Ammon's horn (tissue), 1 donor: Measurements from ENCODE around the gene RTN1.
A peak's percentile ranks its signal among the peaks of the same experiment; 100 is the strongest.
"Not testable (repeated sequence)": the region's sequence is repeated elsewhere in the genome, so short reads cannot be mapped to it uniquely, and the experiment has no call there.

Experiments used
- DNase-seq: peaks from one replicate; pipeline ENCODE4 v3.0.0-alpha.2; 2016; ENCODE audit warnings: low spot score

Gene RTN1

DNA sequence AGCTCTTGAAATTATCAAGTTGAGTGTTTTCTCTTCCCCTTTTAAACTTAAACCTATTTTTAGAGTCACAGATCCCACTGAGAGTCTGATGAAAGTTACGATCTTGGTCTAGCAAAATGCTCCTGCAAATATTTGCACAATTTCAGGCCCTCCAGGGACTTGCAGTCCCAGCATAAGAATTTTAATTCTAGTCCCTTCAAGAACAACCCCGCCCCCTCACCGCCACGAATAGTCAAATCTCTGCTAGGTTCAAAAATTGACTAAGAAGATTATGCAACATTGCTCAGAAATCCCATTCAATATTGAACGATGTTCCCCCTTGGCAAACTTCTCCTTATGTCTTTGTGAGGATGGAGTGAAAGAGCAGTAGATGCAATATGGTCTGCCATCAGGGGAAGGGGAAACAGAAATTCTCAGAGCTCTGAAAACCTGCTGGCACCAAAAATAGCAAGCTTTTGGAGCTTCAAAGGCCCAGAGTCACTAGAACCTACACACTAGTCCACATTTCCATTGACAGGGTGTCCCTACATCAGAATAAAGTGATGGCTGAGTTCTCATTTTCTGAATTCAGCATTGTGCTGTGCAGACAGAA lies 166.4 kb downstream of the RTN1 start:
- peak; percentile 18 for DNase-seq

DNA sequence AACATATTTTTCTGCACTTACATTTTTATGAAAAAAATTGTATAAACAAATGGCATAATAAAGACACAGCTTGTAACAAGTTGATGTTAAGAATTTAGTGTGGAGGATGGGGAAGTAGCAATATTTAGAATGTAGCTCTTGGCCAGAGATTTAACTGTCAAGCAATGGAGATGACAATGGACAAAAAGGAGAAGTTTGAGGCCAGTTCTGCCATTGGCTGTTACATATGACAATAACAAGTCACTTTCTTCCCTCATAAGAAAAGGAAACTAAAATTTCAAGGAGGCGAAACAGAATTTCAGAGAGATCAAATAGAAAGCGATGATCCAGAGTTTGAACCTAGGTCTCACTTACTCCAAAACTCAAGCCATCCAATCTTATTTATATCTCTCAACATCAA lies 171.1 kb downstream of the RTN1 start:
- DNase-seq, result peak; percentile 32

DNA sequence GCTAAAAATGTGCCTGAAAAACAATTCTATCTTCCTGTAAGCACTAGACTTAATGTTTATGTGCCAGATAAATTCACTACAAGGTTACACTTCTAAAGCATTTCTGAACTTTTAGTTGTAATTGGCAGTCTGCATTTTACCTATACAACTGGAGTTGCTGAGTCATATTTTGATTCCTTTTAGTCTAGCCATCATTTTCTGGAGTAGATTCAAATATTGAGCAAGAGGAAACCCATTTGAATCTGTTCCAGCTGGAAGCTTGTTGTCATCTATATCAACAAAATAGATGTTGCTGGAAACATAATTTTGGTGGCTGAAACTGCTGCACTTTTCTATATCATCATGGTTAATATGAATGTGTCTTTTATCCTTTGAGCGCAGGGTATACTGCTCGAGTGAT lies 171.8 kb downstream of the RTN1 start:
- no peak for DNase-seq

DNA sequence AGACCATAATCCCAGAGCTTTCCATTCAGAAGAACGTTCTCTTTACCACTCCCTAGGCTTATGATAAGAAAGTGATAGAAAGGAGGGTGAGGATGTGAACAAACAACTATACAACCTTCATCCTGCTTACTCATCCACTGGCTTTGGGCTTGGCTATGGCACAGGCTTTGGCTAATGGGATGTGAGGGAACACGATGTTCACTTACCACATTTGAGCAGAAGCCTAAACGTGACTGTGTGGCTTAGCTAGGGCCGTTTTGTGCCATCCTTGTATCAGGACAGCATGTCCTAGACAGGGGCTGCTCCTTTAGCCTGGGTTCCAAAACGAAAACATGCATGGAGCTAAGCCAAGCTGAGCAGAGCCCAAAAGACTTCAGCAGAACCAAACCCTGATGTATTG lies 175.4 kb downstream of the RTN1 start:
- DNase-seq, result peak; percentile 7

DNA sequence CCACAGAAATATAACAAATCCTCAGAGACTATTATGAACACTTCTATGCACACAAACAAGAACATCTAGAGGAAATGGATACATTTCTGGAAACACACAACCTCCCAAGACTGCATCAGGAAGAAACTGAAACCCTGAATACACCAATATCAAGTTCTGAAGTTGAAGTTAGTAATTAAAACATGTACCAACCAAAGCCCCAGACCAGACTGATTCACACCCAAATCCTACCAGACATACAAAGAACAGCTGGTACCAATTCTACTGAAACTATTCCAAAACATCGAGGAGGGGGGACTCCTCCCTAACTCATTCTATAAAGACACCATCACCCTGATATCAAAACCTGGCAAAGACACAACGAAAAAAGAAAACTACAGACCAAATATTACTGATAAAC lies 179.3 kb downstream of the RTN1 start:
- no peak for DNase-seq

DNA sequence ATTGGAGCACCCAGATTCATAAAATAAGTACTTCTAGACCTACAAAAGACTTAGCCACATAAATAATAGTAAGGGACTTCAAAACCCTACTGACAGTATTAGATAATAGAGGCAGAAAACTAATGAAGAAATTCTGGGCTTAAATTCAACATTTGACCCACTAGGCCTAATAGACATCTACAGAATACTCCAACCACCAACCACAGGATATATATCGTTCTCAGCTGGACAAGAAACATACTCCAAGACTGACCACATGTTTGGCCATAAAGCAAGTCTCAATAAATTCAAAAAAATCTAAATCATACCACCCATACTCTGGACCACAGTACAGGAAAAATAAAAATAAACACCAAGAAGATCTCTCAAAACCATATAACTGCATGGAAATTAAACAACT lies 180.2 kb downstream of the RTN1 start:
- no peak for DNase-seq

DNA sequence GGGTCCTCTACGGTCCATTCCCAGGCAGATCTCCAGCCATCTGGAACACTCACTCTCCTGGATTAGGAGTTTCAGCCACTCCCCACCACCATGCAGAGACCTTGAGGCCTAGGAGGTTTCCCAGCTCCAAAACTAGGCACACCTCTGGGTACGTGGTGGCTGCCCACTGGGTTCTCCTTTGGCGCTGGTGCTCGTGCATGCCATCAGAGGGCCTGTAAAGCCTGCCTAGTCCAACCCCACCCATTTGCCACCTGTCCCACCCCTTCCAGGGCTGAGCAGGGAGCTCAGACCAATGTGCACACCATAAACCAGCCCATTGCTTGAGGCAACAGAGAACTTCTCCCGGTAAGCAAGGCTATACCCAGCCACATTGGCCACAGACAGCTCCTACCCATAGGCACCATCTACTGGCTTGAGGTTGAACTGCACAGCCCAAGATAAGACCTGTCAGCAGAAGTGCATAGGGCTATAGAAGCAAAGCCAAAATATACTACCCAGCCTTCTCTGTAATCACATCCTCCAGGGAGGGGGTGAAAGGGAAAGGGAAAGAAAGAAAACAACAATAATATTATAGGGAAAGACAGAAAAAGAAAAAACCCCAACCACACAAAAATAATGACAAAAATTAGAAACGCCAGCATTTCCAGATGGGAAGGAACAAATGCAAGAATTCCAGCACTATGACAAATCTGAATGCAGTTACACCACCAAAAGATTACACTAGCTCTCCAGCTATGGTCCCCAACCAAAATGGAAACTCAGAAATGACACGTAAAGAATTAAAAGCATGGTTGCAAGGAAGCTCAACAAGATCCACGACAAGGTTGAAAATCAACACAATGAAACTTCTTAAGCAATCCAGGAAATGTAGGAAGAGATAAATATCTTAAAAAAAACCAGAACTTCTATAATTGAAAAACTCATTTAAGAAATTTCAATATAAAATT lies 182.1 kb downstream of the RTN1 start:
- peak; percentile 61 for DNase-seq

DNA sequence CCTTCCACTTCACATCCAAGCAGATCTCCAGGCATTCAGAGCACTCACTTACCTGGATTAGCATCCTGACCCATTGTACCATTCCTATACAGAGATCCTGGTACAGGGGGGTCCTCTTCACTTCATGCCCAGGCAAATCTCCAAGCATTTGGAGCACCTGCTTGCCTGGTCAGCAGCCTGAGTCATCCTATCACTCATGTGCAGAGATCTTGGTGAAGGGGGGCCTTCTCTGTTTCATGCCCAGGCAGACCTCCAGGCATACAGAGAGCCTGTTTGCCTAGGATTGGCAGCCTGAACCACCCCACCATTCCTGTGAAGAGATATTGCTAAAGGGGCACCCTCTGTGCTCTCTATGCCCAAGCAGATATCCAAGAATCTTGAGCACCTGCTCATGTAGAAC lies 182.9 kb downstream of the RTN1 start:
- DNase-seq, result no peak

DNA sequence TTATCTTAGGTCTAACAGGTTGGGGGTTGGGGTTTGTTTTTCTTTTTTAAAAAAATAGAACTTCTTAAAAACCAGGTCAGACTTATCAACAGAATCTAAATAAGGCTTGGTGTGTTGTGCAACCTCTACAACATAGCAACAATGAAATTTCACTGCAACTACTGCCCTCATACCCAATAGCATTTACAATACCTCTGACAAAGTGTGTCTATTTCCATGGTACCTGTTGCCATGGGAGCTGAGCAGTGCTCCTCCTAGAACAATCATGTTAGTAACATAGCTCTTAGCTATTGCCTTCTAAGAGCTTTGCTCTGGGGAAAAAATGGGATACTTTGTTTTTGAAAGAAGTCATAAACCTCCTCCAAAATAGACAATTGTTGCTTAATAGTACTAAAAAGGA lies 190.7 kb downstream of the RTN1 start:
- peak; percentile 78 for DNase-seq

DNA sequence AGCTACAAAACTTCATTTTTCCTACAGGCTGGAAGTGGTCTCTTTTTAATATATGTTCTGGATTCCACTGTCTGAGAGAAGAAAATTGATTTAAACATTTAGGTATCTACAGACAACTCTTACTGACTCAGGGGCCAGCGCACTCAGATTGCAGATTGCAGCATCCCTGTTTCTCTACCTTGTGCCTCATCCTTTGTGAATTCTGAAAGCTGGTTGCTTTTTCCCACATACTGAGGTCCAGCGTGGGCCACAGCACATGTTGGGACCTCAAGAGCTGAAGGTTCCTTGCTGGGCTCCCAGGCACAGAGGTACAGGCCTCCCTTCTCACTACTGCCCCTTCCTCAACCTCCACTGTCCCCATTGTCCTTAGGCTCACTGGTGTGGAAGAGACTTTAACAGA lies 192.2 kb downstream of the RTN1 start:
- no peak for DNase-seq

DNA sequence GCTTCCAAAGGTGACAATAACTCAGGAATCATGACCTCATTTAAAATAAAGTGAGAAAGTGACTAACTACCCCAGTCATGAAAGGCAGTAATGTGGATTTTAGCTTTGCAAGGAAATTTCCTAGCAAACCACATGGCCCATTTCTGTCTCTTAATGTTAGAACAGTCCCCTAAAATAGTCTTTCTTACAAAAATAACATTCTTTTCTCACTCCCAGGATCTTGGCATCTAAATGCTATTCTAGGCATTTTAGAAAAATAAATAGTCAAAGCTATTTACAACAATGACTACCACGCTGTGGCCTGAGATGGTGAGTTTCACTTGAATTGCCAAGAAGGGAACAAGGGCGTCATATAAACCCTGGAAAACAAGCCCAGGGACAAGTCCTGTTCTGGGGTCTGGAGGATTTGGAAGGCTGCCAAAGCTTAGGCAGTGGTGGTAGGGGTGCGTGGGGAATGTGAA lies 192.8 kb downstream of the RTN1 start:
- DNase-seq, result peak; percentile 33

DNA sequence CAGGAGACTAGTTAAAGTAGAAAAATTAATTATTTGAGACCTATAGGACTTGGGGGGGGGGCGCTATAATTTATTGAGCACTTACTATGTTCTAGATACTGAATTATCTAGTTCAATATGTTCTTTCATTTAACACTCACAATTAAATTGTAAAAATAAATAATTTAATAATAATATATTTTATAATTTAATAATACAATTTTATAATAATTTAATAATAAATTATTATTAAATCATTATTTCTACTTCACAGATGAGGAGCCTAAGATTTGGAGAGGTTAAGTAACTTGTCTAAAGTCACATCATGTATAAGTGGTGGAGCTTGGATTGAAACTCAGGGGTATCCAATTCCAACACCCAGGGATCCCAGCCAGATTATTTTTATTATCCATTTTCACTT lies 195.2 kb downstream of the RTN1 start:
- no peak for DNase-seq

DNA sequence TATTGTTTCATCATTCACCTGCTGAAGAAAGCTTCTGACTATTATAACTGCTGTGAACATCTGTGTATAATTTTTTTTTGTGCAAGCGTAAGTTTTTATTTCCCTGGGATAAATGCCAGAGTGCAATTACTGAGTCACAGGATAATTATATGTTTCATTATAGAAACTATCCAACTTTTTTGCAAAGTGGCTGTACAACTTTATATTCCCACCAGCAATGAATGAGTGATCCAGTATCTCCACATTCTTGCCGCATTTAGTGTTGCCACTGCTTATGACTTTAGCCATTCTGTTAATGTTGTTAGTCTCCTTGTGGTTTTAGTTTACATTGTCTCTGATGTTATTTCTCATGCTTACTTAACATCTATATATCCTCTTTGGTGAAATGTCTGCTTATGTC lies 205.8 kb downstream of the RTN1 start:
- DNase-seq, result no peak

DNA sequence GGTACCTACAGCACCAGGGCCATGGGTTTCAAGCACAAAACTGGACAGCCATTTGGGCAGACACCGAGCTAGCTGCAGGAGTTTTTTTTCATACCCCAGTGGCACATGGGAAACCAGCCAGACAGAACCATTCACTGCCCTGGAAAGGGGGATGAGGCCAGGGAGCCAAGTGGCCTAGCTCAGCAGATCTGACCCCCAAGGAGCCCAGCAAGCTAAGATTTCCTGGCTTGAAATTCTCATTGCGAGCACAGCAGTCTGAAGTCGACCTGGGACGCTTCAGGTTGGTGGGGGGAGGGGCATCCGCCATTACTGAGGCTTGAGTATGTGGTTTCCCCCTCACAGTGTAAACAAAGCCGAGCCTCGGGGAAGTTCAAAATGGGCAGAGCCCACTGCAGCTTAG lies 212.8 kb downstream of the RTN1 start:
- no peak for DNase-seq

DNA sequence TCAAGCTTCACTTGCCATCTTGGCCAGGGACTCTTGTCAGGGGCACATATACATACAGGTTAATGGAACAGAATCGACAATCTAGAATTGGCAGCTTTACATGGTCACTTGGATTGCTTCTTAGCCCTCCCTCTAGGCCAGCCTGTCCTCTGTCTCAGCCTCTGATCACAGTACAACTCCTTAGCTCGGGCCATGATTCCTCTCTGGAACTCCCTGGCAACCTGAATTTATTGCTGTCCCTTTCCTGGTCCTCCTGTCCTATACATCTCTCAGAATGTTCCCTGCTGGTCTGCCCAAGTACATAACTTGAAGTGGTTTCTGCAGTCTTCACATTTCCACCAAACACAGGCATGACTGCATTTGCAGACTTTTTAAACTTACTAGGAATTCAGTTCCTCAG lies 214.1 kb downstream of the RTN1 start:
- no peak for DNase-seq

DNA sequence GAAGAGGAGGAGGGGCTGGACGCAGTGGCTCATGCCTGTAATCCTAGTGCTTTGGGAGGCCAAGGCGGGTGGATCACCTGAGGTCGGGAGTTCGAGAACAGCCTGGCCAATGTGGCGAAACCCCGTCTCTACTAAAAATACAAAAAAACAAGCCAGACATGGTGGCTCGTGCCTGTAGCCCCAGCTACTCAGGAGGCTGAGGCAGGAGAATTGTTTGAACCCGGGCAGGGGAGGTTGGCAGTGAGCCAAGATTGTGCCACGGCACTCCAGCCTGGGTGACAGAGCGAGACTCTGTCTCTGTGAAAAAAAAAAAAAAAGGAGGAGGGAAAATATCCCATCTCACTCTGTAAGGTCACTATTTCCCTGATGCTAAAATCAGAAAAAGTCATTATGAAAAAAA lies 216.4 kb downstream of the RTN1 start:
- not testable (repeated sequence) for DNase-seq

DNA sequence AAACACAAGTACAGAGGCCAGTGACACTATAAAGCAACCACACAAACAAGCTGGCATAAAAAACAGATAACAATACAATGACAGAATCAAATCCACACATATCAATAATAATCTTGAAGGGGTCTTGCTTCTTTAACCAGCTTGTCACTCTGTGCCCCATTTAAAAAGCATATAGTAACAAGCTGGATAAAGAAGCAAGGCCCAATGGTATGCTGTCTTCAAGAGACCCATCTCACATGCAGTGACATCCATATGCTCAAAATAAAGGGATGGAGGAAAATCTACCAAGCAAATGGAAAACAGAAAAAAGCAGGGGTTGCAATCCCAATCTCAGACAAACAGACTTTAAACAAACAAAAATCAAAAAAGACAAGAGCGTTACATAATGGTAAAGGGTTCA lies 223.7 kb downstream of the RTN1 start:
- not testable (repeated sequence) for DNase-seq

DNA sequence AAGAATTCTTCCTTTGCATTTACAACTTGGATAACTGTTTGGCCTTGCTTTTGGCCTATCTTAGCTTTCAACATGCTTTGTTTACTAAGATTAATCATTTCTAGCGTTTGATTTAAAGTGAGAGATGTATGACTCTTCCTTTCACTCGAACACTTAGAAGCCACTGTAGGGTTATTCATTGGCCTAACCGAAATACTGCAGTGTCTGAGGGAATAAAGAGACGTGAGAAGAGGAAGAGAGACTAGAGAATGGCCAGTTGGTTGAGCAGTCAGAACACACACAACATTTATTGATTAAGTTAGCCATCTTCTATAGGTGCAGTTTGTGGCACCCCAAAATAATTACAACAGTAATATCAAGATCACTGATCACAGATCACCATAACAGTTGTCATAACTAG lies 231.7 kb downstream of the RTN1 start:
- DNase-seq, result no peak

DNA sequence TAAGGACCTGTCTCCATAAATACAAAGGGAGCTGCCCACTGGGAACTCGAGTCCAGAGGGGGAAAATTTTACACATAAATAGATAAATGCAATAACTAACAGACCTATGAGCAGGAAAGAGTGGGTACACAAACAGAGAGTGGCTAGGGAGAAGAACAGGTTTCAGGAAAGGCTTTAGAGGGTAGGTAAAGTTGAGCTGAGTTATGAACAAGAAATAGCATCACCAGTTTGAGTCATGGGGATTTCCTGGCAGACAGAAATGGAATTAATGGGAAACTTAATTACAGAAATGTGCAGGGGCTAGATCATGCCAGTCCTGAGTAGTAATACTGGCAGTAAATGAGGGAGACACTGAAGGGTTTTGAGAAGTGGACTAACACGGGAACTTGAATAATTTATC lies 236.0 kb downstream of the RTN1 start:
- DNase-seq, result no peak

DNA sequence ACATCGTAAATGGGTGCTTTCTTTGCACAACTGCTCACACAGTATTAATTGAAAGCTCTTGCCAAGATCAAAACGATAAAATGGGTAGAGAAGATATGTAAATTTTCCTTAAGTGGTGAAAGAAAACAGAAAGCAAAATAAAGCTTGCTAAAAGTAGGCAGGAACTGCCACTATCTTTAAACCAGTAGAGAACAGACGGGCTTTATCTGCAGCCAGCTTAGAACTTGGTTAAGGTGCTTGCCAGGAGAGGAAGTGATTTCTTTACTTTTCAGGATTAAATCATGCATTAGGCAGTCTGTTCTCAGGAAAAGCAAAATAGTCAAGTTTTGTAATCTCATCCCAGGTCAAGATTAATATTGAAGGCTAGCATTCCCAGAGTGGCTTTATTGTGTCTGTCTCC lies 237.1 kb downstream of the RTN1 start:
- no peak for DNase-seq

DNA sequence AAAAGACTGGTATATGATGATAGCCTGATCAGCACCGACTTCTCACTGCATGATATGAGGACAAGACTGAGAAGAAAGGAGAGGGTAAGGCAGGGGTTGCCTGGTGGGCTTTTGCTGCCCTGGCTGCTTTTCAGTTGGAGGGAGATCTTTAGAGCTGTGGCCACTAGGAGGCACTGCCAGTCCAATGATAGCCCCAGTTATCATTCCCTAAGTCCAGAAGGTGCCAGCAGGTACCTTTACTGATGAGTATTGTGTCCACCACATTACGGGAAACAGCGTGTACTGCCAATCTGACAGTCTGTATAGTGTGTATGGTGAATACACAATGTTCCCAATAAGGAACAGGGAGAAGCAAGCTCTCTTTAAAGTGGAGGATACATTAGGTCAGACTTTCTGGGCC lies 238.2 kb downstream of the RTN1 start:
- DNase-seq, result no peak

DNA sequence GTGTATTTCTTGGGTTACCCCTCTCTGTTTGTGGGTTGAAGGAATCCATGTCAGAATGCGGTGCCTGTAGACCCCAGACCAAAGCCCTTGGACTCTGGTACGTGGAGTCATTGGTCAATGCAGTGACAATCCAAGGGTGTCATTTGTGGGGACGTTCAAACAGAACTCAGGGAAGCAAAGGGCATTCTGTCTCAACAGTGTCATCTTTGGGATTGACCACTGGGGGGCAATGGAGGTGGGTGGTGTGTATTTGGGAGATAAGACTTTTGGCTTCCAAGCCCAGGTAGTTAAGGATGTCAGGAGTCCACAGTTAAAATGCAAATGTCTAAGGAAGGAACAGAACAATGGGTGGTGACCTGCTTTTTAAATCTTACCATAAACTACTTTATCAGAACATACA lies 239.3 kb downstream of the RTN1 start:
- DNase-seq, result no peak

DNA sequence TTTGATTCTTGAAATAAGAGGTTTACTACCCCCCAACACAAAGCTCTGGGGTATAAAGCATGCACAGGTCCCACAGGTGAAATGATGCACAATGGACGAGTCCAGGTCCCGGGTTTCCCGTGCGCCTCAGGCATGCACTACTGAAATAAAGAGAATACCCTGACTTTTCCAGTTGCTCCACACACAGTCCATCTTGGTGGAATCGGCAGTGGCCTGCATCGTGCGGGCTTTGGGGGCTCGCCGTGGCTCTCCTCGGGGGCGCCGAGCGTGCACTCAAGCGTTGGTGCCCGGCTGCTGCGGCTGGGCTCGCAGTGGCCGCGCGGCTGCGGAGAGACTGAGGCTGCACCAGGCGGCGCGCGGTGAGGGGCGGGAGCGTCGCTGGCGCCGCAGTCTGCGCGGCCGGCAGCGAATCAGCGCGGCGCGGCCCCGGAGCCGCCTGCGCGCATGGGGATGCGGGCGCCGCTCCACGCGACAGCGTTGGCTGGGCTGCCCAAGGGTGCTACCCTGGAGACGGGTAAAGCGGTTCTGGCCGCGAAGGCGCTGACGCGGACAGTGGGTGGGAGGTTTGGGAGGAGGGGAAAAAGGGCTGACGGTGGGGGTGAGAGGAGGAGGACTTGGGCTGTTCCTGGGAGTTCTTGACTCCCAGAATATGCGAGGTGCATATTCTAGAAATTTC lies 240.2 kb downstream of the RTN1 start:
- peak; percentile 60 for DNase-seq
